ENCODE data around the gene CRAT.
A peak's percentile ranks its signal among the peaks of the same experiment; 100 is the strongest.

The CRAT gene

DNA sequence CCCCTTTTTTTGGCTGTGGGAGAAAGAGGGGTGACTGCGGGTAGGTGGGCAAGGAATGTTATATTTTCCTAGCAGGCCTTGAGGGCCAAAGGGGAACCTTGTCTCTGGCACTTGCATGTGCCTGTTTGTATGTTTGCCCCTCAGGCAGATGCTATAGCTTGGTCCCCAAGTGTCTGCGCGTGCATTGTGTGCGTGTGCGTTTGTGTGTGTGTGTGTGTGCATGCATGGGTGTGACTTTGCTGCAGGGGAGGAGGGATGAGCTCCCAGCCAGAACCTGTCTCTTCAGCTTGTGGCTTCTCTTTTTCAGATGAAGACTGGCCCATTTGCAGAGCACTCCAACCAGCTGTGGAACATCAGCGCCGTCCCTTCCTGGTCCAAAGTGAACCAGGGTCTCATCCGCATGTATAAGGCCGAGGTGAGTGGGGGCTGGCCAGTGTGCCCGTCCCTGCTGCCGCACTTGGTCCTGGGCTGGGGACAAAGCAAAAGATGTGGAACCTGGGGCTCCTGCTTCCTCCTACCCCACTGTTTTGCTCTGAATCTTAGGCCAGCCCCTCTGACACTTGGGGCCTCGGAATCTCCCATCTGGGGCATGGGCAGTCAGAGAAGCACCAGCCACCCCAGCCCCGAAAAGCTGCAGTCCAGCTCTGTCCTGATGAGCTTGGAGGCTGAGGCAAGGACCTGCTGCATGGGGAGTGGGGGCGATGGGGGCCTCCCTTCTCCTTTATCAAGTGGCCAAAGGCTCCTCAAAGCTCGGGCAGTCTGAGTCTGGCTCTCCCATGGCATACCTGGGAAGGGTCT lies 31.7 kb upstream of the CRAT start:
- peak overlapping the region in 1 of 2 experiments; percentile 50 for H3K23ac ChIP-seq (ENCODE audit: low read length in 2 of 2)
- WGBS, result 72% methylated on average over 15 of the region's 15 CpGs

GRCh38 chr9:129141066-129142041 lies 30.8 kb upstream of the CRAT start:
- Histone ChIP-seq H4K8ac (ENCODE audit: low read length) (peak overlapping the region; percentile 98), H3K23ac (ENCODE audit: low read length in 2 of 2) (peak overlapping the region in 1 of 2 experiments; percentile 77), H3K14ac (ENCODE audit: low read length in 2 of 2) (peak overlapping the region; percentile 43 to 83), H3K4me1 (ENCODE audit: control insufficient read depth, insufficient read depth, low read depth, low read length) (peaks cover 63% of the 10 kb centered on the region), H2BK5ac (ENCODE audit: low read depth, low read length, poor library complexity, severe bottlenecking) (peak overlapping the region; percentile 95), H3K79me1 (replicated peaks; ENCODE audit: low read length, poor library complexity, severe bottlenecking) (peaks cover 2% of the 10 kb centered on the region), H2BK12ac (ENCODE audit: low read length in 2 of 2) (peak overlapping the region; percentile 92 to 99), H3K4me3 (ENCODE audit: insufficient read depth in 1 of 2, low read depth in 1 of 2, low read length in 2 of 2) (peak overlapping the region in 1 of 2 experiments; percentile 26), H3K4ac (ENCODE audit: low read depth in 1 of 2, low read length in 2 of 2) (peak overlapping the region; percentile 98 to 99), H3K4me2 (ENCODE audit: low read length, poor library complexity, severe bottlenecking) (peak overlapping the region; percentile 74), H3K27me3 (ENCODE audit: control insufficient read depth in 1 of 2, insufficient read depth in 1 of 2, low read length in 2 of 2) (no peaks in the 10 kb centered on the region), H2BK15ac (ENCODE audit: low read depth, poor library complexity, severe bottlenecking) (peak overlapping the region; percentile 98), H3K27ac (ENCODE audit: low read length, poor library complexity, severe bottlenecking) (peak overlapping the region; percentile 99), H2AFZ (ENCODE audit: low read depth, low read length) (no peak overlapping the region), H3K18ac (ENCODE audit: low read depth in 1 of 2, low read length in 2 of 2) (peak overlapping the region; percentile 94 to 99), H2AK5ac (ENCODE audit: low read length, severe bottlenecking) (peak overlapping the region; percentile 100), H3K9me3 (ENCODE audit: control insufficient read depth, low read length) (no peaks in the 10 kb centered on the region), H3K9ac (ENCODE audit: low read length) (peak overlapping the region; percentile 94), H2BK120ac (ENCODE audit: low read depth, low read length) (peak overlapping the region; percentile 99), H3K36me3 (ENCODE audit: control insufficient read depth in 1 of 2, insufficient read depth in 2 of 2, low read depth in 1 of 2, low read length in 2 of 2) (peaks cover 32 to 48% of the 10 kb centered on the region in 2 experiments), H4K91ac (ENCODE audit: low read length) (peak overlapping the region; percentile 100)
- 23% methylated on average over 11 of the region's 13 CpGs for WGBS
- DNase-seq, result peak; percentile 97

More for the DNA sequence above, 31.7 kb upstream of the CRAT start:
- Histone ChIP-seq H4K91ac (ENCODE audit: low read length) (peak overlapping the region; percentile 91), H3K79me1 (replicated peaks; ENCODE audit: low read length, poor library complexity, severe bottlenecking) (peaks cover 4% of the 10 kb centered on the region), H2BK15ac (ENCODE audit: low read depth, poor library complexity, severe bottlenecking) (peak overlapping the region; percentile 82), H3K4me1 (ENCODE audit: control insufficient read depth, insufficient read depth, low read depth, low read length) (peaks cover 73% of the 10 kb centered on the region), H3K27me3 (ENCODE audit: control insufficient read depth in 1 of 2, insufficient read depth in 1 of 2, low read length in 2 of 2) (no peaks in the 10 kb centered on the region), H3K4me3 (ENCODE audit: insufficient read depth in 1 of 2, low read depth in 1 of 2, low read length in 2 of 2) (peak overlapping the region in 1 of 2 experiments; percentile 49), H2AFZ (ENCODE audit: low read depth, low read length) (no peak overlapping the region), H2BK12ac (ENCODE audit: low read length in 2 of 2) (peak overlapping the region; percentile 92 to 99), H2AK5ac (ENCODE audit: low read length, severe bottlenecking) (peak overlapping the region; percentile 82), H3K27ac (ENCODE audit: low read length, poor library complexity, severe bottlenecking) (peak overlapping the region; percentile 99), H2BK5ac (ENCODE audit: low read depth, low read length, poor library complexity, severe bottlenecking) (peak overlapping the region; percentile 4), H3K36me3 (ENCODE audit: control insufficient read depth in 1 of 2, insufficient read depth in 2 of 2, low read depth in 1 of 2, low read length in 2 of 2) (peaks cover 22 to 47% of the 10 kb centered on the region in 2 experiments), H3K9ac (ENCODE audit: low read length) (peak overlapping the region; percentile 76), H3K14ac (ENCODE audit: low read length in 2 of 2) (peak overlapping the region in 1 of 2 experiments; percentile 96), H3K4me2 (ENCODE audit: low read length, poor library complexity, severe bottlenecking) (peak overlapping the region; percentile 74), H4K8ac (ENCODE audit: low read length) (peak overlapping the region; percentile 92), H3K9me3 (ENCODE audit: control insufficient read depth, low read length) (no peaks in the 10 kb centered on the region), H3K18ac (ENCODE audit: low read depth in 1 of 2, low read length in 2 of 2) (peak overlapping the region; percentile 87 to 94), H3K4ac (ENCODE audit: low read depth in 1 of 2, low read length in 2 of 2) (peak overlapping the region; percentile 92 to 98), H2BK120ac (ENCODE audit: low read depth, low read length) (peak overlapping the region; percentile 99)
- no peak for DNase-seq

DNA sequence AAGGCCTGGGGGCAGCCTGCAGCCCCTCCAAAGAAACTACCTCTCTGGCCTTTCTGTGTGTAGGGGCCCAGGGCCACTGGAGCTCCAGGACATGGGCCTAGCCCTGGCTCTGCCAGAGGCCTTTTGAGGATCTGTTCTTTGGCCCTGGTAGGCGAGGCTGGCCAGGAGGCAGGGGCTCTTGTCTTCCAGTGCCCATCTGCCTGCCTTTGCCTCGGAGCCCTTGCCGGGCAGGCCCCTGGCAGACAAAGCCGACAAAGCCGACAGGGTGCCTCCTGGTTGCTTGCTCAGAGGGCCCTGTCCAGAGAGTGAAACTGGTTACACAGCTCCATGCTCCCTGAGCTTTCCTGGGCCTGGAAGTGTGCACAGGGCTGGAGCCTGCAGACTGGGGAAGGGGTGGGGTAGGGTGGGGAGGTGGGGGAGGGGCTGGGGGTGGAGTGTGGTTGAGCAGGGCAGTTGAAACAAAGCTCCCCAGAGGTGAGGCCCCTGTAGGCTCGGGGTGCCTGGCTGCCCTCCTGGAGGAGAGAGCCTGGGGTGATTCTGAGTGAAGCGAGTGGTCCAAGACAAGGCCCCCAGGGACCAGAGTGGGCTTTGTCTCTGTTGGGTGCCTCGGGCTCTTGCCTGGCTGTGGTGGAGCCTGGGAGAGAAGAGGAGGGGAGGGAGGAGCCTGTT lies 29.9 kb upstream of the CRAT start:
- Histone ChIP-seq H2BK12ac (ENCODE audit: low read length in 2 of 2) (peak overlapping the region; percentile 99), H4K8ac (ENCODE audit: low read length) (peak overlapping the region; percentile 98), H3K23ac (ENCODE audit: low read length in 2 of 2) (peak overlapping the region in 1 of 2 experiments; percentile 100), H2AFZ (ENCODE audit: low read depth, low read length) (no peak overlapping the region), H3K4ac (ENCODE audit: low read depth in 1 of 2, low read length in 2 of 2) (peak overlapping the region; percentile 99 to 100), H3K4me2 (ENCODE audit: low read length, poor library complexity, severe bottlenecking) (peak overlapping the region; percentile 67), H3K4me1 (ENCODE audit: control insufficient read depth, insufficient read depth, low read depth, low read length) (peaks cover 55% of the 10 kb centered on the region), H2AK5ac (ENCODE audit: low read length, severe bottlenecking) (peak overlapping the region; percentile 100), H3K18ac (ENCODE audit: low read depth in 1 of 2, low read length in 2 of 2) (peak overlapping the region; percentile 99 to 100), H3K14ac (ENCODE audit: low read length in 2 of 2) (peak overlapping the region; percentile 43 to 97), H3K9ac (ENCODE audit: low read length) (peak overlapping the region; percentile 94), H3K27ac (ENCODE audit: low read length, poor library complexity, severe bottlenecking) (peak overlapping the region; percentile 99), H3K27me3 (ENCODE audit: control insufficient read depth in 1 of 2, insufficient read depth in 1 of 2, low read length in 2 of 2) (no peaks in the 10 kb centered on the region), H3K36me3 (ENCODE audit: control insufficient read depth in 1 of 2, insufficient read depth in 2 of 2, low read depth in 1 of 2, low read length in 2 of 2) (peaks cover 37 to 49% of the 10 kb centered on the region in 2 experiments), H2BK15ac (ENCODE audit: low read depth, poor library complexity, severe bottlenecking) (peak overlapping the region; percentile 98), H3K9me3 (ENCODE audit: control insufficient read depth, low read length) (no peaks in the 10 kb centered on the region), H4K91ac (ENCODE audit: low read length) (peak overlapping the region; percentile 99), H3K79me1 (replicated peaks; ENCODE audit: low read length, poor library complexity, severe bottlenecking) (peaks cover 2% of the 10 kb centered on the region), H3K4me3 (ENCODE audit: insufficient read depth in 1 of 2, low read depth in 1 of 2, low read length in 2 of 2) (peak overlapping the region; percentile 34 to 44), H2BK5ac (ENCODE audit: low read depth, low read length, poor library complexity, severe bottlenecking) (peak overlapping the region; percentile 100), H2BK120ac (ENCODE audit: low read depth, low read length) (peak overlapping the region; percentile 99)
- WGBS, result 8% methylated on average over 8 of the region's 8 CpGs
- peak; percentile 58 for DNase-seq
